HG03139 (cell line): Measurements from ENCODE around the gene GRWD1.
A peak's percentile ranks its signal among the peaks of the same experiment; 100 is the strongest.

Experiments
- ATAC-seq: cut with Tn5 transposase; IDR thresholded peaks from one replicate; pipeline ENCODE4 v1.9.1; 2021; ENCODE audit not compliant: unreplicated experiment

The GRWD1 gene

GRCh38 chr19:48455908-48456562 lies 10.3 kb downstream of the GRWD1 start:
- ATAC-seq: no peak

DNA sequence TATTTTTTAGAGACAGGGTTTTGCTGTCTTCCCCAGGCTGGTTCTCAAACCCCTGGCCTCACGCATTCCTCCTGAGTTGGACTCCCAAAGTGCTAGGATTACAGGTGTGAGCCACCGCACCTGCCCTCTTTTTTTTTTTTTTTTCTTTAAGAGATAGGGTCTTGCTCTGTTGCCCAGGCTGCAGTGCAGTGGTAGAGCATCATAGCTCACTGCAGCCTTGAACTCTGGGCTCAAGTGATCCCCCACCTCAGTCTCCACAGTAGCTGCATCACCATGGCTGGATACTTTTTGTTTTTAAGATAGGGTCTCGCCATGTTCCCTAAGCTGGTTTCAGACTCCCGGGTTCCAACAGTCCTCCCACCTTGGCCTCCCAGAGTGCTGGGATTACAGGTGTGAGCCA lies 11.1 kb downstream of the GRWD1 start:
- ATAC-seq: no peak

DNA sequence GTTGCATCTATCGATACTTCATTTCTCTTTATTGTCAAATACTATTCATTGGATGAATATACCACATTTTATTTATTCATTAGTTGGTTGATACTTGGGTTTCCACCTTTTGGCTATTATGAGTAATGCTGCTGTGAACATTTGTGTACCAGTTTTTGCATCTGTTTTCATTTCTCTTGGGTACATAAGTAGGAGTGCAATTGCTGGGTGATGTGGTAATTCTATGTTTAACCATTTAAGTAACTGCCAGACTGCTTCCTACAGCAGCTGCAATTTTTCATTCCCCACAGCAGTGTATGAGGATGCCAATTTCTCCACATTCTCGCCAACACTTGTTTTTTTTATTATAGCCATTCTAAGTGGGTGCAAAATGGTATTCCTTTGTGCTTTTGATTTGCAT lies 12.2 kb downstream of the GRWD1 start:
- ATAC-seq: no peak

- no peak for ATAC-seq
Observed at GRCh38 chr19:48461651-48461981, 15.8 kb downstream of the GRWD1 start.

- no peak for ATAC-seq
Observed at GRCh38 chr19:48461982-48462655, 16.3 kb downstream of the GRWD1 start.

GRCh38 chr19:48465215-48465614 lies 19.4 kb downstream of the GRWD1 start:
- ATAC-seq: no peak

GRCh38 chr19:48466561-48467325 lies 21.0 kb downstream of the GRWD1 start:
- ATAC-seq: no peak

DNA sequence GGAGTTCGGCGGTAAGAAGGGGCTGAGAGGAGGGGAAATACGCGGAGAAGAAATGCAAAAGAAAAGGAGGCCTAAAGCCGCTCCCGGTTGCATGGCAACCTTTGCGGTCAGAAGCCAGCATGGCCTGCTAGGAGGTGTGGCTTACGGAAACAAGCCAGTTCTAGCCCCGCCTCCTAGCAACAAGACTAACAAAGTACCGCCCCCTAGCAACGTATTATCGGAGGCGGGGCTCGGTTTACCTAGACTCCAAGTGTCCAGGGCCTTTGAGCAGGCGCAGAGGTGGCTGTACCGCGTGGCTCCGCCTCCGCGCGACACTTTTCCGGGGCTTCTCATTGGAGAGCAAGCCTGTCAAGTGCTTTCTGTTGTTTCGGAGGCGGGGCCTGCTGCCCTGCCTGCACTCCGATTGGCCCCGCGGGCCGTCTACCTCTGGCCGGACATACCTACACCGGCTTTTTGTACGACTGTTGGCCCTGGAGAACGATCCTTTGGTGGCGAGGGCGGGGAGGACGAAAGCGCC lies 23.0 kb downstream of the GRWD1 start:
- peak; percentile 82 for ATAC-seq

- peak; percentile 21 for ATAC-seq
Observed at GRCh38 chr19:48469289-48469881, 23.6 kb downstream of the GRWD1 start, which contains the start of gene CYTH2. Gene CYTH2, plus strand, starts transcription at chr19:48469369. Its CDS starts 139 bp downstream, at chr19:48469508.

- ATAC-seq: no peak
Observed at GRCh38 chr19:48469934-48470680, 24.3 kb downstream of the GRWD1 start.

DNA sequence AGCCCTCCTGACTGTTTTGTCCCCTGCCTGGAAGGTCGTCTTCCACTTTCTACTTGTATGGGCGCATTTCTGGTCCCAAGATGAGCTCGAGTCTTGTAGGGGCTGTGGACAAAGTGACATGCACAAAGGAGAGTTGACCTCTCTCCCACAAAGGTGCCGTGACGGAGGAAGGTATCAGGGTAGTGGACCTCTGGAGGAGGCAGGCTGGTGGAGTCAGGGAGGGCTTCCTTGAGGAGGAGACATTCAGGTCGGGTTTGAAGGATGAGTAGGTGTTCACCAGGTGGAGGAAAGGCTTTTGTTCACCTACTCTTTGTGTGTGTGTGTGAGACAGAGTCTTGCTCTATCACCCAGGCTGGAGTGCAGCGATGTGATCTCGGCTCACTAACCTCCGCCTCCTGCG lies 25.1 kb downstream of the GRWD1 start:
- ATAC-seq: no peak

GRCh38 chr19:48471836-48472235 lies 26.1 kb downstream of the GRWD1 start:
- ATAC-seq: no peak

DNA sequence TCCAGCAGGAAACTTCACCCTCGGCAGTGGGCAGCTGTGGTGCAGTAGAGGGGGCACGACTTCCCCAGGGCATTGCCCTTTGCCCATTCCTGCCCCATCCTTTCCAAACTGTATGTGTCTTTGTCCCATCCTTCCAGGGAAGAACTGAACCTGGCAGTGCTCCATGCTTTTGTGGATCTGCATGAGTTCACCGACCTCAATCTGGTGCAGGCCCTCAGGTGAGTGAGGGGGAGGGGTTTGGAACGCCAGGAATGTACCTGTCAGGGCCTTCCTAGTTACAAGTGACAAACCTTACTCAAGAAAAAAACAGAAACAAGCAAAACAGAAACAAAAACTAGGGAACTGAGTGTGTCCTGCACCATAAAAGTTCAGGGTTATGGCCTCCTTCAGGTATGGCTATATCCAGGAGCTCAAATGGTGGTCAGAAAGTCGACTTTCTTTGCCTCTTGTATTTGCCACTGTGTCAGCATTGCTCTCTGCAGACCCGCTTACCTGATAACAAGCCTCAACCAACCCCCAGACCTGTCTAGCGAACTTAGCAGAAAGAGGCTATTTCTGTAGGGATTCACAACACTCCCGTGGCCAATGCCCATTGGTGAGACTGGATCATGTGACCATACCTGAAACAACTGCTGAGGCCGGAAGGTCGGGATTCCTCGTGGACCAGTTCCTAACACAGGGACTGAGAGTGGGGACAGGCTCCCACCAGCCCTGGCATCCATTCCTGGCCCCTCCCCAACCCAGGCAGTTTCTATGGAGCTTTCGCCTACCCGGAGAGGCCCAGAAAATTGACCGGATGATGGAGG lies 27.6 kb downstream of the GRWD1 start:
- no peak for ATAC-seq

DNA sequence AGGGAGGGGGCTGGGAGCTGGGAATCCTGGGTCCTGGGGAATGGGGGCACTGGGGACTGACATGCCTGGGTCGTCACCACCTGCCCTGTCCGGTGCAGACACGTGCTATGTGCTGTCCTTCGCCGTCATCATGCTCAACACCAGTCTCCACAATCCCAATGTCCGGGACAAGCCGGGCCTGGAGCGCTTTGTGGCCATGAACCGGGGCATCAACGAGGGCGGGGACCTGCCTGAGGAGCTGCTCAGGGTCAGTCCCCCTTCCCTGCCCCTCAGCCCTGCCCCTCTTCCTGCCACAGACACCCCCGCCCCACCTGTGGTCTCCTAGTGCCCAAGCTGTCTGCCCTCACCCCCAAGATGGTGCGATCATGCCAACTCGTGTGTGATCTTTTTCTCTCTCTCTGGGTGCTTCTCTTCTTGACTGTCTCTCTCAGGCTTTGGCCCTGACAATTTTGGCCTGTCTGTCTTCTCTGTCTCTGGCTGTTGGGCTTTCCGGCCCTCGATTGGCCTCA lies 28.4 kb downstream of the GRWD1 start:
- ATAC-seq: no peak

- no peak for ATAC-seq
Observed at GRCh38 chr19:48475369-48476068, 29.7 kb downstream of the GRWD1 start.

DNA sequence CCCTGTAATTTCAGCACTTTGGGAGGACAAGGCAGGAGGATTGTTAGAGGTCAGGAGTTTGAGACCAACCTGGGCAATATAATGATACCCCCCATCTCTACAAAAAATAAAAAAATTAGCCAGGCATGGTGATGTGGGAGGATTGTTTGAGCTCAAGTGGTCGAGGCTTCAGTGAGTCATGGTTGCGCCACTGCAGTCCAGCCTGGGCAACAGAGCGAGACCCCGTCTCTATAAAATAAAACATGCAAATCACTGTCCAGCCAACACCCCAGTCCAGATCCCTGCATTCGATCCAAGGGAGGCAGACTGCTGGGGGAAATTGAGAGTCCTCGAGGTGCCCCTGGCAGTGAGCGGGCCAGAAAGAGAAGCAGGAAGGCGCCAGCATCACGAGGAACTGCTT lies 30.4 kb downstream of the GRWD1 start:
- ATAC-seq: no peak

DNA sequence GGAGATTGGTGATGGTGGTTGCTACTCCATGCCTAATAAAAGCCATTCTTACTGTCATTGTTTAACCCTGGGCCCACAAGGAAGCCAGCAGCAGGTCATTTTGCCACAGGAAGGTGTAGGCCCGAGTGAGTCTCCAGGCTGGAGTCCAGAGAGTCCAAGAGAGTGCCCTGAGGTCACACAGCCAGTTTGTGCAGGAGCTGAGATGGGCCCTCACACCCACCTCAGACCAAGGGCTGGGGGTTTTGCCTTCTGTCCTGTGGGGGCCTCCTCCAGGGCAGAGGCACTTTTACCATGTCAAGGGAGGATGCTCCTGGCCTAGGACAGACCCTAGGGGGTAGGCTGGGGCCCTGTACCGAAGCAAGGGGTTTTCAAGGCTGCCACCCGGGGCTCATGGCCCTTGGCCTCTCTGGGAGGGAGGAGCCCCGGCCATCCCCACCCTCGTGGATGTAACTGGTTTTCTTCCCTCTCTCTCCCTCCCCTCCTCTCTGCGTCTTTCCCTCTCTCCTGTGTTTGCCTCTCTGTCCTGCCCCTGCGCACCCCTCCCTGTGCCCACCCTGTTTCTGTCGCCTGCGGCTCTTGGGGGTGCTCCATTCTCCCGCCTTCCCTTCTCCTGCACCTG lies 31.4 kb downstream of the GRWD1 start:
- no peak for ATAC-seq

DNA sequence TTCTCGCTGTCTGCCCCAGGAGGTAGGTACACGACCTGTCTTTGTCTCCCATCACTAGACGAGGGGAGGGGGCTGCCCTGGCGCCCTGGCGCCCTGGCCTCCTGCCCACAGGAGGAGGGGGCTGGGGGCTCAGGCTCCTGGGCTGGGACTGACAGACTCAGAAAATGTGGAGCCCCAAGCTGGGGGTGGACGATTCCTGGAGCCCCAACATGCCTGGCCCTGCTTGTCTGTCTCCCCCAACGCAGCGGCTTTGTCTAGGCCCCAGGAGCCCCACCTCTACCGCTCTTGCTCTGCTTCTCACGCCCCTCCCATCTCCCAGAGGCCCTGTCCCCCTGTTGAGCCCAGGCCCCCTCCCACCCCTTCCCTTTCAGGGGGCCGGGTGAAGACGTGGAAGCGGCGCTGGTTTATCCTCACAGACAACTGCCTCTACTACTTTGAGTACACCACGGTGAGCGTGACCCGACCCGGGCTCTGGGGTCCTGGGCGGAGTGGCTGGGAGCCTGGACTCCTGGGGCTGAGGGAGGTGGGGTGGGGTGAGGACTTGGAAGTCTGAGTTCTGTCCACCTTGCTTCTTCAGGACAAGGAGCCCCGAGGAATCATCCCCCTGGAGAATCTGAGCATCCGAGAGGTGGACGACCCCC lies 32.0 kb downstream of the GRWD1 start:
- no peak for ATAC-seq
